IPS-18c (cell line): ENCODE measurements around the gene MKX.
"Not testable (repeated sequence)": the region's sequence is repeated elsewhere in the genome, so short reads cannot be mapped to it uniquely, and the experiment has no call there.

Source experiments
- H3K4me3 ChIP-seq: 2 replicates; pipeline ENCODE4 v1.7.0; 2013; ENCODE audit warnings: low read depth, mild to moderate bottlenecking, low read length, moderate library complexity; ENCODE audit not compliant: insufficient read depth
- H3K9me3 ChIP-seq: one replicate; pipeline ENCODE4 v1.6.1; 2013; ENCODE audit warnings: mild to moderate bottlenecking, low read length, moderate library complexity; ENCODE audit not compliant: control insufficient read depth, insufficient read depth

MKX gene

DNA sequence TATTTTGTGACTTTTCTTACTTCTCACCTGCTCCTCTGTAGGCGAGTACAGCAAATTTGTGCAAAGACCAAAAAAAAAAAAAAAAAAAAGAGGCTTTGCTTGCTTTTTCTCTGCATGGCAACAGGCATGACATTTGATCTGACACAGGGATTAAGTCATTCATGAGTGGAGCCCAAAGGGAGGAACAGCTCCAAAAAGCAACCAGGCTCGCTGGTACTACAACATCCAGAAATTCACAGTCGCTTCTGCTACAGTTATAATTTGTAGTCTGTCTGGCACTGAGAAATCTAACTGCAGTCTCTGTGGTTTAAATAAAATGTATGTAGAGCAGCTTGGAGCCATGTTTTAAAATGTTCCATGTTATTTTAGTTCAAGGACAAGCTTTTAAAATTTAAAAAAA, 31.7 kb downstream of the MKX start:
- no peak overlapping the region for H3K4me3 ChIP-seq
- no peaks in the 10 kb centered on the region for H3K9me3 ChIP-seq

- Histone ChIP-seq H3K4me3 (no peak overlapping the region), H3K9me3 (no peaks in the 10 kb centered on the region)
Measured at GRCh38 chr10:27710014-27710413, 35.6 kb downstream of the MKX start.

DNA sequence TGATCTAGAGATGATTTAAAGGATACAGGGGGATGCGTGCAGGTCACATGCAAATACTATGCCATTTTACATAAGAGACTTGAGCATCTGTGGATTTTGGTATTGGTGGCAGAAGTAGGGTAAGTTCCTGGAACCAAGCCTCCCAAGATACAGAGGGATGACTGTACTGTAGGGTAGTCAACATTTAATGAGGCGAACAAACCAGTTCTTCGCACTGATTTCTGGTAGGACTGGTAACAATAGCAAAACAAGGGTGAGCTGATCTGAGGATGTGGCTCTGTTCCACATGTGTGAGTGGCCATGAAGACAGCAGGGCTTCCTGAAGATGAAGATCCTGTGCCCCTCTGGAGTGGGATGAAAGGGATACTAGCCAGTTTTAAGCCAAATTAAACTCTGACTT, 36.3 kb downstream of the MKX start:
- H3K4me3 ChIP-seq = no peak overlapping the region
- H3K9me3 ChIP-seq = no peaks in the 10 kb centered on the region

DNA sequence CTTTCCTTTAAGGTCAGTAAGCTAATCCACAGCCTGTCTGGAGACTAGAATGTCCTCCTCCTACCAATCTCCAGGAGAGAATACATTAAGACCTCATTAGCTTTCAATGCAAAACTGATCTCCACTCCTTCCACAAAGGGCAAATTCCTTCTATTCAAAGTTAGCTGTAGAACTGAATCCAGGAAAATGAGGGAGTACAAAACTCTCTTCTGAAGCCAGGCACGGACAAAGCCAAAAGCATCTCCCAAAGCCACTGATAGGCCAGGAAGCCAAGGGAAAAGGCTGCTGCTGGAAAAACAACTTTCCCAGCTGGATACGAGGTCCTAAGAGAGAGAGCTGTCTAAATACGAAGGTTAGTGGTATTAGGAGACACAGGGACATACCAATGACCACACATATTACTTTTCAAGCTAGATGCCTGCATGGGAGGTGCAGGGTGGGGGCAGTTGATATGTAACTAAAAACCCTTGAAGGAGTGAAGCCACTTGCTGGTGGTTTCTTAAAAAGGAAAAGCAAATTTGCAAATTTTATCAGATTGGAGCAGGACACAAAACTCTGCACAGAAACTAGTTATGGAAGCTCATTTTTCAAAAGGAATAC, 43.6 kb downstream of the MKX start:
- Histone ChIP-seq H3K4me3 (no peak overlapping the region), H3K9me3 (no peaks in the 10 kb centered on the region)

DNA sequence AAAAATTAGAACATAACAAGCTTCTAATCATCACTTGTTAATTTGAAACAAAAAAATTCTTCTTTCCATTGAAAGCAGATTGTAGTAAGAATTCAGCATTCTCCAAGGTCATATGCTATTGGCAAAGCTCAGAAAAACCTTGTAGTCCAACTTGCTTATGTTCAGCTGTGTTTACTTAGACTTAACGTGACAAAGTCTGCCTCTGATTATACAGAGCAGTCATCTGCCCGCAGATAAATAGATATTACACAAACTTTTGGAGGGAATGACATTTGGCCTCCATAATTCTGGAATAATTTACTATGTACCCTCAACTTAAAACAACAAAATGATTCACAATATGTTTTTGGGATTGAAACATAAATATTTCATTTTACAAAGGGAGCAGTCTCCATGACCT, 45.8 kb downstream of the MKX start:
- Histone ChIP-seq H3K9me3 (no peaks in the 10 kb centered on the region), H3K4me3 (no peak overlapping the region)

- Histone ChIP-seq H3K4me3 (no peak overlapping the region), H3K9me3 (no peaks in the 10 kb centered on the region)
Measured at GRCh38 chr10:27698961-27699360, 46.7 kb downstream of the MKX start.

- Histone ChIP-seq H3K9me3 (no peaks in the 10 kb centered on the region), H3K4me3 (no peak overlapping the region)
Measured at GRCh38 chr10:27696466-27696865, 49.2 kb downstream of the MKX start.

GRCh38 chr10:27695706-27696105, 49.9 kb downstream of the MKX start:
- no peaks in the 10 kb centered on the region for H3K9me3 ChIP-seq
- H3K4me3 ChIP-seq = no peak overlapping the region

- no peak overlapping the region for H3K4me3 ChIP-seq
- no peaks in the 10 kb centered on the region for H3K9me3 ChIP-seq
Measured at GRCh38 chr10:27695088-27695487, 50.5 kb downstream of the MKX start.

DNA sequence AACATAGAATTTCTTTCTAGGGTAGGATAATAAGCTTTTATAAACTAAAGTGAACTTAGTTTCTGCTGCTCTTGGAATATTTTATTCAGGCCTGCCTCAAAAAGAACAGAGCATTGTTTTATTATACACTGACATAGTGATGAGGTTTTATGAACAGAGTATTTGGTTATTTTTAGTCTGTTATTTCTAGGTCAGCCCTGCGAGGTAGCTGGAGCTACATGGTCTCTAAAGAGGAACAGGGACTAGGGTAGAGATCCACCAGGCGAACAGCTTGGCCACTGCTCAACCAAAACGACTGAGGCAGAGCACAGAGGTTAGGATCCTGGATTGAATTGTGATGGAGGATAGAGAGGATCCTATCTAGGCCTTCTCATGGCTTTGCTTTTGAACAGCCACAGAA, 53.0 kb downstream of the MKX start:
- Histone ChIP-seq H3K9me3 (no peaks in the 10 kb centered on the region), H3K4me3 (no peak overlapping the region)

- no peaks in the 10 kb centered on the region for H3K9me3 ChIP-seq
- H3K4me3 ChIP-seq = no peak overlapping the region
Measured at GRCh38 chr10:27688991-27689390, 56.6 kb downstream of the MKX start.

GRCh38 chr10:27688276-27688675, 57.3 kb downstream of the MKX start:
- H3K4me3 ChIP-seq = no peak overlapping the region

GRCh38 chr10:27687743-27688142, 57.9 kb downstream of the MKX start:
- Histone ChIP-seq H3K9me3 (no peaks in the 10 kb centered on the region), H3K4me3 (no peak overlapping the region)

More at GRCh38 chr10:27688276-27688675, 57.3 kb downstream of the MKX start:
- no peaks in the 10 kb centered on the region for H3K9me3 ChIP-seq

GRCh38 chr10:27687326-27687725, 58.3 kb downstream of the MKX start:
- no peak overlapping the region for H3K4me3 ChIP-seq
- no peaks in the 10 kb centered on the region for H3K9me3 ChIP-seq

GRCh38 chr10:27685681-27686080, 59.9 kb downstream of the MKX start:
- Histone ChIP-seq H3K4me3 (no peak overlapping the region), H3K9me3 (no peaks in the 10 kb centered on the region)

DNA sequence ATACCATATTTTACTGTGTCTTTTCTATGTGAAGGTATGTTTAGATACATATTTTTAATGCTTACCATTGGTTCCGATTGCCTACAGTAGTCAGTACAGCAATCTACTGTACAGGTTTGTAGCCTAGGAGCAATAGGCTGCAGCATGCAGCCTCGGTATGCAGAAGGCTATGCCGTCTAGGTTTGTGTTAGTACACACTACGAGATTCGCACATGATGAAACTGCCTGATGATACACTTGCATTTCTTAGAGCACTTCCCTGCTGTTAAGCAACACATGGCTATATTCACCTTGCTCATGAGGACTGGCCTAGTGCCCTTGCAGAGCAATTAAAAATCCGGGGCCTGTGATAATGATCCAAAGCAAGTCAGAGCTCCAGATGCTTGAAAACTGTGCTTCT, 62.4 kb downstream of the MKX start:
- H3K9me3 ChIP-seq = no peaks in the 10 kb centered on the region
- no peak overlapping the region for H3K4me3 ChIP-seq

- not testable (repeated sequence) for H3K4me3 ChIP-seq, H3K9me3 ChIP-seq
Measured at GRCh38 chr10:27681795-27682194, 63.8 kb downstream of the MKX start.

GRCh38 chr10:27680691-27681605, 64.7 kb downstream of the MKX start:
- Histone ChIP-seq H3K9me3 (no peaks in the 10 kb centered on the region), H3K4me3 (no peak overlapping the region)
